Ovary (tissue), 3 donors: ENCODE results near the gene PARD6B.

Source experiments
- EP300 ChIP-seq: sonication (generic); formaldehyde crosslinking; IDR thresholded peaks from one replicate; pipeline ENCODE4 v1.6.1; 2017; ENCODE audit warnings: antibody characterized with exemption
- POLR2A ChIP-seq: fragments of 450-650 bp; IDR thresholded peaks from one replicate; pipeline ENCODE4 v1.6.1; 2017; ENCODE audit warnings: antibody characterized with exemption, mild to moderate bottlenecking, moderate library complexity
- TF ChIP-seq, protein P1 (sequence below), 3 donors: fragments of 450-650 bp in 2 of 3; fragments of 200-600 bp in 1 of 3; IDR thresholded peaks; one replicate each; pipeline versions ENCODE4 v1.5.1 to v1.8.0; 2016 to 2022; ENCODE audit warnings: antibody characterized with exemption in 3 of 3, mild to moderate bottlenecking in 1 of 3
- donor health status: DM: no; HTN: no; CAD: no.

DNA sequence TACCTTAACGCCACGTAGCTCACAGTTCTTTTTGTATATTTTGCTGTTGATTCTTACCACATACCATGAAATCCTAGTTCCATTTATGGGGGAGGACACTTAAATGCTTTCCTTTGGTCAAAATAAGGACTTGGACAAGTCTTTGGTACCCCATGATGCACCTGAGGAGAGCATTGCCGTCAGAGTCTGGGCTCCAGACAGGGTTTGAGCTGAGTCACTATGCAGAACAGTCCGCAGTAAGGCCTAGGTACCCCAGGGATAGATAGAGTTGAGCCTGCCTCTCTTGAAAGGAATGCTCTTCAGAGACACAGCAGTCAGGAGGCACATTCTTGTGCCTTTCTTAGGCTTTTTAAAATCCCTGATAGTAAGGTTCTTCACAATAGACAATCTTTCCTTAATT lies 6.0 kb downstream of the PARD6B start:
- TF ChIP-seq, protein P1, sequence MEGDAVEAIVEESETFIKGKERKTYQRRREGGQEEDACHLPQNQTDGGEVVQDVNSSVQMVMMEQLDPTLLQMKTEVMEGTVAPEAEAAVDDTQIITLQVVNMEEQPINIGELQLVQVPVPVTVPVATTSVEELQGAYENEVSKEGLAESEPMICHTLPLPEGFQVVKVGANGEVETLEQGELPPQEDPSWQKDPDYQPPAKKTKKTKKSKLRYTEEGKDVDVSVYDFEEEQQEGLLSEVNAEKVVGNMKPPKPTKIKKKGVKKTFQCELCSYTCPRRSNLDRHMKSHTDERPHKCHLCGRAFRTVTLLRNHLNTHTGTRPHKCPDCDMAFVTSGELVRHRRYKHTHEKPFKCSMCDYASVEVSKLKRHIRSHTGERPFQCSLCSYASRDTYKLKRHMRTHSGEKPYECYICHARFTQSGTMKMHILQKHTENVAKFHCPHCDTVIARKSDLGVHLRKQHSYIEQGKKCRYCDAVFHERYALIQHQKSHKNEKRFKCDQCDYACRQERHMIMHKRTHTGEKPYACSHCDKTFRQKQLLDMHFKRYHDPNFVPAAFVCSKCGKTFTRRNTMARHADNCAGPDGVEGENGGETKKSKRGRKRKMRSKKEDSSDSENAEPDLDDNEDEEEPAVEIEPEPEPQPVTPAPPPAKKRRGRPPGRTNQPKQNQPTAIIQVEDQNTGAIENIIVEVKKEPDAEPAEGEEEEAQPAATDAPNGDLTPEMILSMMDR (IDR thresholded peaks at IDR 0.05): no peak
- TF ChIP-seq POLR2A: no peak
- TF ChIP-seq EP300: no peak
